ENCODE data around the gene CCDC34.

Gene CCDC34

GRCh38 chr11:27391331-27392015 is 28.5 kb upstream of the CCDC34 start:
- DNase-seq = no peak

GRCh38 chr11:27390318-27391295 is 27.6 kb upstream of the CCDC34 start:
- DNase-seq = no peak

DNA sequence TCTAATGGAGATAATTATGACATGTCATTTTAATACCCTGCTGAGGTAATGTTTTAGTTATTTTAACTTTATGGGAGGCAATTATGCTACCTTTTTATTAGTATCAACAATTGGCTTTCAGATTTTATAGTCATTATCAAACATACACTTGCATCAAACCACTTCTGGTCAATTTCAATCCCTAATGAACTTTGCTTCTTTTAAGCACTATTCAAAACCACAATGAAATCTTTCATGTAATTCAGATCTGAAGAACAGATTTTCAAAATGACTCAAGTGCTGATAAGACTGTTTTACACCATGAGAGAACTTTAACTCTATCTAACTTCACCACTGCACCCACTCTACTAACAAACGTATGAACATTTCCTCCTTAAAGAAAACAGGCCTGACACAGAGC is 25.9 kb upstream of the CCDC34 start:
- DNase-seq = peak in 1 of 5 donors; percentile 4

DNA sequence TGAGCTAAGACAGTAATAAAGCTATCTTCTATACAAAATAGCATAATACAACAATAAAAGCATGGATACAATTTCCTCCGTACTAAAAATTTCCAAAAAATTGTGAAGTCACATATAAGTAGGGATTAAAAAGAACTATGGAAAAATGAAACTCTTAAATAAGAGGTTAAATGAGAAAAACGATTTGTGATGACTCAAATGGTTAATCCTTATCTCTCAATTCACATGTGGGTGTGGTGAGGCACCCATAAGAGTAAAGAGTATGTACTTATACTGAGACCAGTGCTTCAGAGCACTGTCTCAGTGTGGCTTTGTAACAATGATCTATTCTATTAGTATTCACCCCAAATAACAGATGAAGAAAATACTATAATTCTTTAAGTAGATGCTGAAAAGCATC is 25.0 kb upstream of the CCDC34 start:
- peak in 1 of 5 donors; percentile 7 for DNase-seq

GRCh38 chr11:27387362-27387761 is 24.3 kb upstream of the CCDC34 start:
- no peak for DNase-seq

DNA sequence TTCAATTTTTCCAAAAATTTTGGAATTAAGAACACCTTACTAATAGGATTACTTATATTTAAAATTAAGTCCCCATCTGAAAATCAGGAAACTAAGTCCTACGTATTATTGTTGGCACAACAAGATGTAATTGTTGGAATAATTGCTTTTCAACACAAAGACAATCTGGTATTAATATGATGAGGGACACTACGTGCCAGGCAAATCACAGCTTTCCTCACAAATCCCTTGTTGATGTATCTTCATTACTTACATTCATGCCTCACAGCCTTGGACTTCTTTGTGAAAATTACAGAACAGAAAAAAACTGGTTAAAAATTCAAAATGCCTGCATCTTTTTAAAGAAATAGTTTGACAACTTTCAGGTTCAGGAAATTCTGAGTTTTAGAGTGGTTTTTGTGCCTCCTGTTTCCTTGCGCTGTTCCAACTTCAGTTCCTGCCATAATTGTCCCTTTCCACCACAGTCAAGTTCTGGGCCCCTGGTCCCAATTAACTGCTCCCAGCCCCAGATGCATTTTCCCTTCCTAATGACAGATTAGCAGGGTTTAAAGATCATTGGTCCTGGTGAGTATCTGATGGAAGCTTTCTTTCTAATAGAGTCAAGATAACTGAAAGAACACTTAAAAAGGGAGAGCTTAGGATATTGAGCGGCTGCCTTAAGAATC is 23.3 kb upstream of the CCDC34 start:
- no peak for DNase-seq

DNA sequence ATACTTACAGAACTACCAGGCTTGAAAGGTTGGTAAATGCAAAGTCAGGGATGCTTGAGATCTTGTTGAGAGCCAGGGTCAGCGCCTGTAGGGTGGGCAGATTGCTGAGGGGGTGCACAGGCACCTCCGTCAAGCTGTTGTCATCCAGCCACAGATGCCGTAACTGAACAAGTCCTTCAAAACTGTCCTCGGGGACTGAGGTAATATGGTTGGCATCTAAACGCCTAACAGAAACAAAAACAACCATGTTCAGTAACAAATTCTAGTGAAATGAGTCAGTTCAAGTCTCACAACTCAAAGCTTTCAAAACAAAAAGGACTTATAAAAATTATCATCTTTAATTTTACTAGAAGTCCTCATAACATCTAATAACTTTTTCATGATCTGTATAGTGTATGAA is 22.2 kb upstream of the CCDC34 start:
- no peak for DNase-seq

DNA sequence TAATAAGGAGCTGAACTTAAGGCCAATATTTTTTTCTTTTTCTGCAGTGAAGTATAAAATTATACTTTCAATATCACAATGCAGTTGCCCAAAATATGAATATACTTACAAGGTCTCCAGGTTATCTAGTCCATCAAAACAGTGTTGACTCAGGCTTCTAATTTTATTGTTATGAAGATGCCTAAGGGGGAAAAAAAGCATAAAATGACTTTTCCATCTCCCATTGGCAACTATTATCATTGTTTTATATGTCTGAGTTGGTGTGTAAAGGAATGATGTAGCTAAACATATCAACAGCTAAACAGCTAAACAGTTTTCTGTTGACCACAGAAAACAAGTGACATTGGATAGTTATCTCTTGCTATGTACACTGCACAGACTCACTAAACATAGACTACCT is 21.2 kb upstream of the CCDC34 start:
- no peak for DNase-seq

- no peak for DNase-seq
Observed at GRCh38 chr11:27383645-27384044, 20.6 kb upstream of the CCDC34 start.

GRCh38 chr11:27381238-27381666 is 18.2 kb upstream of the CCDC34 start:
- DNase-seq = no peak

GRCh38 chr11:27380771-27381170 is 17.8 kb upstream of the CCDC34 start:
- DNase-seq = no peak

DNA sequence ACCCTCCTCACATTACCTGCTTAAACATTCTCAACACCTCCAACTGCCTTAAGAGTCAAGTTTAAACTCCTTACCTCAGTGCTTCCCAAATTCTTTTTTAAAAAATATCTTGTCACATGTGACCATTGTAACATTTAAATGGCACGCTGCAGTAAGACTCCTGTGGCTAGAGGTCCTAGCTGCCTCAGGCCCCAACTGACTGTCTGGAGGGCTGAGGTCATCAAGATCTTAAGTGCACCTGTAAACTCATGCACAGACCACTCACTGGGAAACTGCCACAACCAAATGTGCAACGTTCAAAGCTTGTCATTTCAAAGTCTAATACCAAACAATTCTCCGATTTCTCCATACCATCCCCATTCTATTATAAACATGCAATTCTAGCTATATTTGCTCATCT is 16.4 kb upstream of the CCDC34 start:
- DNase-seq = no peak

DNA sequence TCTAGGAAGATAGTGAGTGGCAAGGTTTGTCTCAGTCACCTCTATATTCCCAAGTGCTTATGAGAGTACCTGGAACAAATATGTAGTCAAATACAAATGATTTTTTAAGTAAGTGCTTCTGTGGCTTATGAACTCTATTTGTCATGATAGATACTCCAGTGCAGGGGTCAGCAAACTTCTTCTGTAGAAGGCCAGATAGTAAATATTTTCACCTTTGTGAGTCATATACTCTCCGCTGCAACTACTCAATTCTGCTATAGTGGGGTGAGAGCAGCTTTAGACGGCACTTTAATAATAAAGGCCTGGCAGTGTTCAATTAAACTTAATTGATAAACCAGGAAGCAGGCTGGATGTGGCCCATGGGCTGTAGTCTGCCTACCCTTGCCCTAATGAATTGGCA is 12.4 kb upstream of the CCDC34 start:
- no peak for DNase-seq

DNA sequence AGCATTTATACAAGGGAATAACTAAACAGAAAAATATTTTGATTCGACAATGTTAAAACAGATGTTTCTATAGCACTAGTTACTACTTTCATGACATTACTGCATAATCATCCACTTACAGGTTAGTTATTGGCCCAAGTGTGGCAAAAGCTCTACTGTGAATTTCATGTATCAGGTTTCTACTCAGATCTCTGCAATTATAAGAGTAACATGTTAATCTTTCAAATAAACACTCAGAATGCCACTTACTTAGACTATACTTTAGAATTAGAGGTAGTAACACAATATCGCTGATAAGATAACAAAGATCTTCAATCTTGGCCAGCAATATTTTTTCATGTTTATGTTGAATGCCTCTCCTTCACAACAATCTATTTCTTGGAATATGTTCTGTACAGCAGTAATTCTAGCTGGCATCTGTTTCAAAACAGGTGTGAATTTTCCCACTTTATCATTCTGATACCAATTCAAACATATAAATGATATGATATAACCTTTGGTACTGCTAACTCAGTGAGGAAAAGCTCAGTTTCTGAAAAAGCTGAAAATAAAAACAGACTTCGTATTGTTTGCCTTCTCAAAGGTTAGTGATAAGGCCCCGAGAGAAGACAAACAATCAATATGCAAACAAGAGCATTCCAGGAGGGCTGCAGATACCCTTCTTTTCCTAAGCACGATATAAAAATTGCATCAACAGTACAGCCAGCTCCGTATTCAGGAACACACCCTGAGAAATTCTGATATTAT is 11.0 kb upstream of the CCDC34 start:
- DNase-seq = no peak

GRCh38 chr11:27373392-27373791 is 10.4 kb upstream of the CCDC34 start:
- no peak for DNase-seq

DNA sequence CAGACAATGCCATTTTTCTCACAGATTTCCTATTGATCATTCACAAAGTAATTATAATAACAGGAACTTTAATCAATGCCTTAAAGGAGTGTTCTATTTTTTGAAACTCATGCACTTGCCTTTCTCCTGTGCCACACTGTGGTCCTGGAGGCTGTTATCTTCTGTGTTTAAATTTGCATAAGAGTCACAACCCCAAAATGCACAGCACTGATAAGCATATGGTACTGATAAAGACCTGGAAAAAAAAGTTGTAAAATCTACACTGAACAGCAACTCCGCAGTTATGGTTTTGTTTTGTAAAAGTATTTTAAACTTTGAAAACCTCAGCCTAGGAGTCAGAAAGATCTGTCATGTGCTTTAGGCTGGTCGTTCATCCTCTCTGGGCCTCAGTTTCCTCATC is 9.1 kb upstream of the CCDC34 start:
- DNase-seq = no peak

DNA sequence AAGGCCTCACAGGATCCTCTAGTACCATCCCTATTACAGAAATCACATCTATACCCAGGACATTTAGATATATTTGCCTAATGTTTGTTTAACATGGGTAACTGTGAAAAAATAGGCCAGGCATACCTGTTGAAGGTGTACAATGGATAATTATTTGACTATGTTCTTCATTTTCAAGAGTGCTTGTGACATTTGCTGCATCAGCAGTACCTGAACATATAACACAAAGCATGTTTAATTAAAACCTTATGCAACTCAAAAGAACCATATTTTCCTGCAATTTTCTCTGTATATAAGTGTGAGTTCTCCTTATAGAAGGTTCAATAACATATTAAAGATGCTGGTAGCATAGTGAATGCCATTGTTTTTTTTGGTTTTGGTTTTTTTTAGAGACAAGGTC is 8.5 kb upstream of the CCDC34 start:
- DNase-seq = no peak

DNA sequence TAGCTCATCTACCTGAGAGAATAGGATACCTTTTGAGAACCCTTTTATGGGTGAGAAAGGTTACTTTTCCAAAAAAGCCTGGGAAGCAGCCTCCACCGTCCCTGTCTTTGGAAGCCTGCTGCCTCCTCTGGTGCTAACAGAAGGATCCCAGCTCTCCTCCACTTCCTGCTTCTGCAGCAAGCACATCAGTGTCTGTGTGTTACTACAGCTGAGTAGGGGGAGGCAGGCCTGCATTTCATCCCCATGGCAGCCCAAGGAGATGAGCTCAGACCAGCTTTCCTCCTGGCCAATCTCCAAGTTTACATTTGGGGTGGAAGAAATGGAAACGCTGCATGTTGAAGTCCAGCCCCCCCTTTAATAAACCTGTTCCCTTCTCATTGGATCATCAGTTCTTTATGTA is 7.4 kb upstream of the CCDC34 start:
- DNase-seq = no peak

DNA sequence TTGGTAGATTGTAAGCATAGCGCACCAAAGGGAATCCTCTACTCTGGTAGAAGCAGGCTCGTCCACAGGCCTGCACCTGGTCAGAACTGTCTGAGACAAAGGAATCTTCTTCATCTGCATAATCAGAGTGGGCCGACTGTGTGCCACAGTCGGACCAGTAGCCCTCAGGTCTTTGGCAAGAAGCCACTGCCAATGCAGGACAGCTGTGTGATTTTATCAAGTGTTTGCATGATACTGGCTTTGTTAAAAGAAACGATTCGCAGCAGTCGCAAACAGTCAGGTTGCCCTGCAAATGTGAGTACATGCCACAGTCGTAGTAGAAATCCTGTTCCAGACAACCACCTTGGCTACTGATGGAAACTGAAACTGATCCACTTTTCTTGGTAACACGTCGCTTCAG is 4.9 kb upstream of the CCDC34 start:
- no peak for DNase-seq

GRCh38 chr11:27363576-27364117 is 632 bp upstream of the CCDC34 start:
- DNase-seq = no peak

DNA sequence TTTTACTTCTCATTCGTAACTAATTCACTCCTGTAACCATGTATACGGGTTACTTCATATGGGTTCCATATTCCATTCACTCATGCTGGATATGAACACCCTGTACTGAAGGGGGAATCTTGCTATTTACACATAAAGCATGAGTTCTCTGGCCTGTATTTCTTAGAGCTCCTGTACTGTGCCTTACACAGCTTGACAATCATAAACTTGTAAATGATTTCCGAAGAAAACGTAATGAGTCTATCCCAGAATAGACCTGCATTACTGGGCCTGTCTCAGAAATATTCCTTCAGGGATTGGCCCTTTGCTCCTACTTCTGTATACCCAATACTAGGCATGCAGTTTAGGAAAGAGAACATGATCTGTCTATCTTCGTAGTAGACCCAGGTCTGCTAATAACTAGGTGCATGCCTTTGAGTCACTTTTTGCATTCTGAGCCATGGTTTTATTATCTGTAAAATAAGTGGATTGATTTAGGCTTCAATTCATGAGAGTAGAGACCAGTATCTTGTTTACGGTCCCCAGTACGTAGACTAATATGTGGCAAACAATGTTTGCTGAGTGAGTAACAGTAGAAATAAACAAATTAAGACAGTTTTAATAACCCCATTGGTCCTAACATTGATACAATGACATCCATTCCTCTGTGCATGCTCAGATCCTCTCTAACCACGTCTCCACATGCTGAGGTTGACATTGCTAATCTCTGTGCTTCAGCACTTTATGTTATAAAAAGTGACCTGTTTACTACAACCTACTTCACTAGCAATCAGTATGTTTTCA is 1.2 kb downstream of the CCDC34 start:
- no peak for DNase-seq

DNA sequence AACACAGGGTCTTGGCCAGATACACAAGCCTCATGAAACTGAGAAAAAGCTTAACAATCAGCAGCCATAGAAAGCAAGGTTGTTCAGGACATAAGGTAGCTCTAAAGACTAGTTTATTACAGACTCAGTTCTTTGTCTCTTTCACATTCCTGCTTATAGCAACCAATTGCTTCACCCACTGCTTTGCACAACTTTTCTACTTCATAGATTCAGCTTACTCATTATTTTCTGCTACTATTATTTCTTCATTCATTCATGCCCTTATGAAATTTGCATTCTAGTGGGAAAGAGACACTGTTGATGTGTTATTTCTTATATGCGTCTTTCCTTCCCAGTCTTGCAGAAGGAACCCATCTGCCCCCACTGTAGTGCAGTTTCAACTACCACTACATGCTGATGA is 4.7 kb downstream of the CCDC34 start:
- no peak for DNase-seq
